Mesenchymal stem cell (in vitro differentiated cells and primary cell): ENCODE data around the gene AGL.

Source experiments
- DNase-seq: peaks from one replicate; pipeline ENCODE4 v3.0.0-alpha.2; 2013
- H2AFZ ChIP-seq: one replicate; pipeline ENCODE4 v1.6.1; 2013; ENCODE audit warnings: low read depth, mild to moderate bottlenecking, control low read depth, inconsistent platforms, low read length, moderate library complexity
- H2AK5ac ChIP-seq: 2 replicates; pipeline ENCODE4 v1.6.1; 2013; ENCODE audit warnings: low read length, moderate library complexity, mild to moderate bottlenecking, inconsistent platforms; ENCODE audit not compliant: severe bottlenecking
- H2BK120ac ChIP-seq: one replicate; pipeline ENCODE4 v1.6.1; 2013; ENCODE audit warnings: low read depth, mild to moderate bottlenecking, inconsistent platforms, low read length, moderate library complexity
- H2BK12ac ChIP-seq, 2 experiments: one replicate each; pipeline ENCODE4 v1.6.1; 2013; ENCODE audit warnings: inconsistent platforms in 2 of 2, low read length in 2 of 2, mild to moderate bottlenecking in 2 of 2, moderate library complexity in 2 of 2, control low read depth in 1 of 2
- H2BK15ac ChIP-seq: one replicate; pipeline ENCODE4 v1.6.1; 2013; ENCODE audit warnings: mild to moderate bottlenecking, low read depth, inconsistent platforms; ENCODE audit not compliant: poor library complexity, severe bottlenecking
- H2BK5ac ChIP-seq: 2 replicates; pipeline ENCODE4 v1.6.1; 2013; ENCODE audit warnings: low read depth, mild to moderate bottlenecking, low read length, control low read depth, inconsistent platforms; ENCODE audit not compliant: poor library complexity, severe bottlenecking
- H3K14ac ChIP-seq, 2 experiments: one replicate each; pipeline ENCODE4 v1.6.1; 2013; ENCODE audit warnings: inconsistent platforms in 2 of 2, low read length in 2 of 2, control low read depth in 1 of 2, mild to moderate bottlenecking in 1 of 2, moderate library complexity in 1 of 2
- H3K18ac ChIP-seq, 2 experiments: one replicate each; pipeline ENCODE4 v1.6.1; 2013; ENCODE audit warnings: inconsistent platforms in 2 of 2, low read length in 2 of 2, control low read depth in 1 of 2, low read depth in 1 of 2, mild to moderate bottlenecking in 1 of 2
- H3K23ac ChIP-seq, 2 experiments: one replicate each; pipeline ENCODE4 v1.6.1; 2013; ENCODE audit warnings: inconsistent platforms in 2 of 2, low read length in 2 of 2, mild to moderate bottlenecking in 2 of 2, moderate library complexity in 2 of 2, control low read depth in 1 of 2
- H3K27ac ChIP-seq: 2 replicates; pipeline ENCODE4 v1.5.1; 2013; ENCODE audit warnings: mild to moderate bottlenecking, moderate library complexity, low read length, control low read depth, inconsistent platforms; ENCODE audit not compliant: poor library complexity, severe bottlenecking
- H3K27me3 ChIP-seq, 2 experiments: 2 replicates each; pipeline versions ENCODE4 v1.6.1 to v1.7.0; 2013; ENCODE audit warnings: low read length in 2 of 2, mild to moderate bottlenecking in 2 of 2, moderate library complexity in 2 of 2, control low read depth in 1 of 2, inconsistent platforms in 1 of 2; ENCODE audit not compliant: control insufficient read depth in 1 of 2, insufficient read depth in 1 of 2
- H3K36me3 ChIP-seq, 2 experiments: 2 replicates each; pipeline versions ENCODE4 v1.6.1 to v1.7.0; 2013; ENCODE audit warnings: low read length in 2 of 2, control low read depth in 1 of 2, inconsistent platforms in 1 of 2, low read depth in 1 of 2, mild to moderate bottlenecking in 1 of 2; ENCODE audit not compliant: insufficient read depth in 2 of 2, control insufficient read depth in 1 of 2
- H3K4ac ChIP-seq, 2 experiments: one replicate each; pipeline ENCODE4 v1.6.1; 2013; ENCODE audit warnings: inconsistent platforms in 2 of 2, low read length in 2 of 2, mild to moderate bottlenecking in 2 of 2, moderate library complexity in 2 of 2, control low read depth in 1 of 2, low read depth in 1 of 2
- H3K4me1 ChIP-seq: 2 replicates; pipeline ENCODE4 v1.6.1; 2013; ENCODE audit warnings: low read depth, low read length, control low read depth; ENCODE audit not compliant: control insufficient read depth, insufficient read depth
- H3K4me2 ChIP-seq: 2 replicates; pipeline ENCODE4 v1.6.1; 2013; ENCODE audit warnings: low read length, mild to moderate bottlenecking, inconsistent platforms; ENCODE audit not compliant: poor library complexity, severe bottlenecking
- H3K4me3 ChIP-seq, 2 experiments: 2 replicates each; pipeline versions ENCODE4 v1.5.1 to v1.7.0; 2013; ENCODE audit warnings: low read length in 2 of 2, mild to moderate bottlenecking in 2 of 2, control low read depth in 1 of 2, low read depth in 1 of 2; ENCODE audit not compliant: insufficient read depth in 1 of 2
- H3K79me1 ChIP-seq: replicated peaks from 2 replicates; pipeline ENCODE4 v1.6.1; 2013; ENCODE audit warnings: mild to moderate bottlenecking, control low read depth, low read length, inconsistent platforms; ENCODE audit not compliant: poor library complexity, severe bottlenecking
- H3K9ac ChIP-seq: 2 replicates; pipeline ENCODE4 v1.7.0; 2013; ENCODE audit warnings: mild to moderate bottlenecking, low read length, moderate library complexity
- H3K9me3 ChIP-seq: 2 replicates; pipeline ENCODE4 v1.7.0; 2013; ENCODE audit warnings: mild to moderate bottlenecking, low read length; ENCODE audit not compliant: control insufficient read depth
- H4K8ac ChIP-seq: one replicate; pipeline ENCODE4 v1.6.1; 2013; ENCODE audit warnings: inconsistent platforms, mild to moderate bottlenecking, low read length, moderate library complexity
- H4K91ac ChIP-seq: one replicate; pipeline ENCODE4 v1.6.1; 2013; ENCODE audit warnings: mild to moderate bottlenecking, low read length, inconsistent platforms
- WGBS: methylation state at CpG from one replicate; pipeline ENCODE4 v1.1.7; 2013; ENCODE audit warnings: mixed read lengths; 5-methylcytosine and 5-hydroxymethylcytosine counted together

Gene AGL

GRCh38 chr1:99950486-99950885 is 100.3 kb downstream of the AGL start:
- WGBS, result 96% methylated on average over 1 of the region's 3 CpGs
- no peaks in the 10 kb centered on the region for H3K79me1 ChIP-seq

GRCh38 chr1:99952522-99952921 is 102.4 kb downstream of the AGL start:
- H3K9ac ChIP-seq, result no peak overlapping the region
- no peak for DNase-seq
- no peak overlapping the region for H2AFZ ChIP-seq
- no peak overlapping the region for H3K4me2 ChIP-seq
- no peak overlapping the region for H3K14ac ChIP-seq
- H3K18ac ChIP-seq, result no peak overlapping the region
- no peaks in the 10 kb centered on the region for H3K4me1 ChIP-seq
- H3K9me3 ChIP-seq, result no peaks in the 10 kb centered on the region
- H3K4ac ChIP-seq, result no peak overlapping the region
- H3K23ac ChIP-seq, result no peak overlapping the region
- no peak overlapping the region for H2AK5ac ChIP-seq
- no peak overlapping the region for H4K91ac ChIP-seq
- no peaks in the 10 kb centered on the region for H3K36me3 ChIP-seq
- 100% methylated on average over 1 of the region's 1 CpG for WGBS
- H2BK5ac ChIP-seq, result no peak overlapping the region
- no peaks in the 10 kb centered on the region for H3K27me3 ChIP-seq
- no peak overlapping the region for H2BK120ac ChIP-seq
- no peak overlapping the region for H2BK12ac ChIP-seq
- no peaks in the 10 kb centered on the region for H3K79me1 ChIP-seq
- H4K8ac ChIP-seq, result no peak overlapping the region
- H3K27ac ChIP-seq, result no peak overlapping the region
- no peak overlapping the region for H3K4me3 ChIP-seq
- H2BK15ac ChIP-seq, result no peak overlapping the region

More at GRCh38 chr1:99950486-99950885, 100.3 kb downstream of the AGL start:
- Histone ChIP-seq H4K8ac (no peak overlapping the region), H3K4ac (no peak overlapping the region), H2AFZ (no peak overlapping the region), H2BK5ac (no peak overlapping the region), H3K14ac (no peak overlapping the region), H2AK5ac (no peak overlapping the region), H3K27me3 (peaks cover 0 to 2% of the 10 kb centered on the region in 2 experiments), H3K18ac (no peak overlapping the region), H2BK120ac (no peak overlapping the region), H3K36me3 (no peaks in the 10 kb centered on the region), H3K4me1 (no peaks in the 10 kb centered on the region), H3K23ac (no peak overlapping the region), H3K27ac (no peak overlapping the region), H3K4me3 (no peak overlapping the region), H2BK15ac (no peak overlapping the region), H2BK12ac (no peak overlapping the region), H3K9me3 (no peaks in the 10 kb centered on the region), H4K91ac (no peak overlapping the region), H3K4me2 (no peak overlapping the region), H3K9ac (no peak overlapping the region)
- DNase-seq, result no peak

- H3K27me3 ChIP-seq, result no peaks in the 10 kb centered on the region
- no peaks in the 10 kb centered on the region for H3K79me1 ChIP-seq
- H3K4ac ChIP-seq, result no peak overlapping the region
- no peak overlapping the region for H3K18ac ChIP-seq
- no peak overlapping the region for H2BK120ac ChIP-seq
- H2BK15ac ChIP-seq, result no peak overlapping the region
- no peak overlapping the region for H4K91ac ChIP-seq
- no peak for DNase-seq
- H2BK12ac ChIP-seq, result no peak overlapping the region
- H3K23ac ChIP-seq, result no peak overlapping the region
- no peak overlapping the region for H2AFZ ChIP-seq
- WGBS, result no CpG with 5 or more reads among the region's 3 CpGs
- H3K4me2 ChIP-seq, result no peak overlapping the region
- no peak overlapping the region for H2AK5ac ChIP-seq
- no peak overlapping the region for H3K9ac ChIP-seq
- no peak overlapping the region for H3K4me3 ChIP-seq
- no peaks in the 10 kb centered on the region for H3K36me3 ChIP-seq
- no peak overlapping the region for H3K27ac ChIP-seq
- H3K4me1 ChIP-seq, result no peaks in the 10 kb centered on the region
- no peak overlapping the region for H4K8ac ChIP-seq
- no peak overlapping the region for H3K14ac ChIP-seq
- no peaks in the 10 kb centered on the region for H3K9me3 ChIP-seq
- H2BK5ac ChIP-seq, result no peak overlapping the region
Observed at GRCh38 chr1:99955375-99955774, 105.2 kb downstream of the AGL start.

- no peaks in the 10 kb centered on the region for H3K27me3 ChIP-seq
- H3K4ac ChIP-seq, result no peak overlapping the region
- H3K4me3 ChIP-seq, result no peak overlapping the region
- 89% methylated on average over 1 of the region's 2 CpGs for WGBS
- DNase-seq, result peak; percentile 68
- H2BK120ac ChIP-seq, result no peak overlapping the region
- H2AK5ac ChIP-seq, result no peak overlapping the region
- no peak overlapping the region for H3K23ac ChIP-seq
- no peak overlapping the region for H3K4me2 ChIP-seq
- H3K18ac ChIP-seq, result no peak overlapping the region
- H3K4me1 ChIP-seq, result no peaks in the 10 kb centered on the region
- no peak overlapping the region for H2AFZ ChIP-seq
- H3K14ac ChIP-seq, result no peak overlapping the region
- no peak overlapping the region for H2BK12ac ChIP-seq
- no peak overlapping the region for H2BK15ac ChIP-seq
- H3K79me1 ChIP-seq, result no peaks in the 10 kb centered on the region
- no peaks in the 10 kb centered on the region for H3K9me3 ChIP-seq
- H4K8ac ChIP-seq, result no peak overlapping the region
- H3K9ac ChIP-seq, result peak overlapping the region; percentile 78
- H3K36me3 ChIP-seq, result no peaks in the 10 kb centered on the region
- H4K91ac ChIP-seq, result no peak overlapping the region
- no peak overlapping the region for H2BK5ac ChIP-seq
- H3K27ac ChIP-seq, result no peak overlapping the region
Observed at GRCh38 chr1:99956755-99957154, 106.6 kb downstream of the AGL start.
